GM12864 (cell line): ENCODE data around the gene IRF7.

Experiments
- DNase-seq: peaks from one replicate; pipeline ENCODE4 v3.0.0-alpha.2; 2011; ENCODE audit warnings: low read depth
- H3K4me3 ChIP-seq: 2 replicates; pipeline ENCODE4 v1.5.1; 2011; ENCODE audit warnings: mild to moderate bottlenecking, low read depth, low read length, control low read depth
- CTCF ChIP-seq: IDR thresholded peaks from 2 replicates; pipeline ENCODE4 v1.5.1; 2011; ENCODE audit warnings: low read depth, mild to moderate bottlenecking, moderate library complexity, low read length, control low read depth, inconsistent platforms; ENCODE audit errors: missing control alignments

Gene IRF7

GRCh38 chr11:619628-620050, 3.9 kb upstream of the IRF7 start:
- TF ChIP-seq CTCF, result no peak

GRCh38 chr11:618856-619627, 3.3 kb upstream of the IRF7 start:
- no peak overlapping the region for H3K4me3 ChIP-seq
- DNase-seq, result no peak
- TF ChIP-seq CTCF, result no peak

More at GRCh38 chr11:619628-620050, 3.9 kb upstream of the IRF7 start:
- no peak for DNase-seq
- H3K4me3 ChIP-seq, result no peak overlapping the region

- no peak overlapping the region for H3K4me3 ChIP-seq
- TF ChIP-seq CTCF, result no peak
- no peak for DNase-seq
Measured at GRCh38 chr11:617912-618682, 2.3 kb upstream of the IRF7 start.

- TF ChIP-seq CTCF, result no peak
- DNase-seq, result no peak
- H3K4me3 ChIP-seq, result no peak overlapping the region
Measured at GRCh38 chr11:617199-617911, 1.6 kb upstream of the IRF7 start.

GRCh38 chr11:616320-617198, 809 bp upstream of the IRF7 start:
- peak overlapping the region; percentile 96 for H3K4me3 ChIP-seq
- no peak for DNase-seq
- no peak for TF ChIP-seq CTCF
